ENCODE results near the gene PSG7.
A peak's percentile ranks its signal among the peaks of the same experiment; 100 is the strongest.
"Not testable (repeated sequence)": the region's sequence is repeated elsewhere in the genome, so short reads cannot be mapped to it uniquely, and the experiment has no call there.

The PSG7 gene

GRCh38 chr19:42942187-42942789, 5.3 kb upstream of the PSG7 start:
- no peak for DNase-seq
- Histone ChIP-seq H3K4me3 (ENCODE audit: low read depth, low read length) (no peak overlapping the region), H3K27ac (no peak overlapping the region), H3K36me3 (replicated peaks) (no peaks in the 10 kb centered on the region), H3K27me3 (replicated peaks) (no peaks in the 10 kb centered on the region)
- peak; percentile 71 for TF ChIP-seq CTCF (IDR thresholded peaks at IDR 0.05; ENCODE audit: low read depth, low read length, missing control alignments)
- in situ Hi-C loops (cut with HindIII; ENCODE audit: low pct_ligation_motif_present, low sequenced_read_pairs): no loop called here

- in situ Hi-C loops (cut with HindIII; ENCODE audit: low pct_ligation_motif_present, low sequenced_read_pairs); DNase-seq; H3K36me3 ChIP-seq (replicated peaks); H3K4me3 ChIP-seq (ENCODE audit: low read depth, low read length); H3K27me3 ChIP-seq (replicated peaks); H3K27ac ChIP-seq: not testable (repeated sequence)
Observed at GRCh38 chr19:42934726-42935125, 2.3 kb downstream of the PSG7 start.

- H3K27me3 ChIP-seq (replicated peaks): not testable (repeated sequence)
- peak; percentile 43 for DNase-seq
Observed at GRCh38 chr19:42934183-42934582, 2.8 kb downstream of the PSG7 start.

GRCh38 chr19:42933412-42933811, 3.6 kb downstream of the PSG7 start:
- H3K4me3 ChIP-seq (ENCODE audit: low read depth, low read length); H3K36me3 ChIP-seq (replicated peaks); DNase-seq; H3K27me3 ChIP-seq (replicated peaks); in situ Hi-C loops (cut with HindIII; ENCODE audit: low pct_ligation_motif_present, low sequenced_read_pairs): not testable (repeated sequence)
- peak overlapping the region; percentile 76 for H3K27ac ChIP-seq

More at GRCh38 chr19:42934183-42934582, 2.8 kb downstream of the PSG7 start:
- H3K27ac ChIP-seq: peak overlapping the region; percentile 76
- H3K4me3 ChIP-seq (ENCODE audit: low read depth, low read length); H3K36me3 ChIP-seq (replicated peaks); in situ Hi-C loops (cut with HindIII; ENCODE audit: low pct_ligation_motif_present, low sequenced_read_pairs): not testable (repeated sequence)

- H3K27ac ChIP-seq: peak overlapping the region; percentile 84
- H3K36me3 ChIP-seq (replicated peaks); in situ Hi-C loops (cut with HindIII; ENCODE audit: low pct_ligation_motif_present, low sequenced_read_pairs); H3K4me3 ChIP-seq (ENCODE audit: low read depth, low read length); H3K27me3 ChIP-seq (replicated peaks): not testable (repeated sequence)
- DNase-seq: peak; percentile 91
Observed at GRCh38 chr19:42932485-42933101, 4.4 kb downstream of the PSG7 start.

- H3K4me3 ChIP-seq (ENCODE audit: low read depth, low read length); H3K27me3 ChIP-seq (replicated peaks); H3K36me3 ChIP-seq (replicated peaks); H3K27ac ChIP-seq; in situ Hi-C loops (cut with HindIII; ENCODE audit: low pct_ligation_motif_present, low sequenced_read_pairs): not testable (repeated sequence)
- peak; percentile 48 for TF ChIP-seq CTCF (IDR thresholded peaks at IDR 0.05; ENCODE audit: low read depth, low read length, missing control alignments)
- peak; percentile 33 for DNase-seq
Observed at GRCh38 chr19:42930214-42930613, 6.8 kb downstream of the PSG7 start.

GRCh38 chr19:42928896-42929295, 8.1 kb downstream of the PSG7 start:
- in situ Hi-C loops (cut with HindIII; ENCODE audit: low pct_ligation_motif_present, low sequenced_read_pairs): no loop called here
- DNase-seq: no peak
- Histone ChIP-seq H3K4me3 (ENCODE audit: low read depth, low read length) (no peak overlapping the region), H3K27ac (no peak overlapping the region), H3K36me3 (replicated peaks) (no peaks in the 10 kb centered on the region), H3K27me3 (replicated peaks) (no peaks in the 10 kb centered on the region)
- TF ChIP-seq CTCF (IDR thresholded peaks at IDR 0.05; ENCODE audit: low read depth, low read length, missing control alignments): no peak

GRCh38 chr19:42926781-42927180, 10.2 kb downstream of the PSG7 start:
- Histone ChIP-seq H3K4me3 (ENCODE audit: low read depth, low read length) (no peak overlapping the region), H3K27ac (no peak overlapping the region), H3K27me3 (replicated peaks) (no peaks in the 10 kb centered on the region), H3K36me3 (replicated peaks) (no peaks in the 10 kb centered on the region)
- in situ Hi-C loops (cut with HindIII; ENCODE audit: low pct_ligation_motif_present, low sequenced_read_pairs): no loop called here
- DNase-seq: no peak
- TF ChIP-seq CTCF (IDR thresholded peaks at IDR 0.05; ENCODE audit: low read depth, low read length, missing control alignments): no peak
